Ovary (tissue), 9 donors: ENCODE results near the gene SKA2. TPM values are rescaled to one million over a fixed set of nuclear protein-coding genes. Genes with fewer than 3 reads are reported as not detected.
A peak's percentile ranks its signal among the peaks of the same experiment; 100 is the strongest.

Experiments
- DNase-seq, 5 donors: peaks; one replicate each; pipeline ENCODE4 v3.0.0-alpha.2; 2019 to 2020
- H3K27ac ChIP-seq, 2 donors: fragments of 200-600 bp; one replicate each; pipeline versions ENCODE4 v1.5.1 to v1.8.0; 2019 to 2022
- H3K27me3 ChIP-seq: fragments of 200-600 bp; one replicate; pipeline ENCODE4 v1.8.0; 2022
- H3K36me3 ChIP-seq: fragments of 200-600 bp; sonication (generic); one replicate; pipeline ENCODE4 v1.5.1; 2019
- H3K4me1 ChIP-seq: one replicate; pipeline ENCODE4 v1.8.1; 2013; ENCODE audit warnings: mild to moderate bottlenecking, moderate library complexity; ENCODE audit not compliant: insufficient read depth
- H3K4me3 ChIP-seq: fragments of 200-600 bp; sonication (generic); one replicate; pipeline ENCODE4 v1.5.1; 2017
- H3K9me3 ChIP-seq, 2 donors: fragments of 200-600 bp in 1 of 2; sonication (generic) in 1 of 2; one replicate each; pipeline versions ENCODE4 v1.5.1 to v1.8.1; 2013 to 2019; ENCODE audit warnings: mild to moderate bottlenecking in 1 of 2, moderate library complexity in 1 of 2
- CTCF ChIP-seq, 3 donors: fragments of 450-650 bp in 2 of 3; fragments of 200-600 bp in 1 of 3; IDR thresholded peaks; one replicate each; pipeline versions ENCODE4 v1.5.1 to v1.8.0; 2016 to 2022; ENCODE audit warnings: antibody characterized with exemption in 3 of 3, mild to moderate bottlenecking in 1 of 3
- EP300 ChIP-seq: sonication (generic); formaldehyde crosslinking; IDR thresholded peaks from one replicate; pipeline ENCODE4 v1.6.1; 2017; ENCODE audit warnings: antibody characterized with exemption
- POLR2A ChIP-seq: fragments of 450-650 bp; IDR thresholded peaks from one replicate; pipeline ENCODE4 v1.6.1; 2017; ENCODE audit warnings: antibody characterized with exemption, mild to moderate bottlenecking, moderate library complexity
- WGBS, 3 donors: extraction: QIAGEN DNeasy Blood & Tissue Kit in 1 of 3; methylation state at CpG; one replicate each; pipeline versions ENCODE4 v1.1.5 to v1.1.7; 2013 to 2017; 5-methylcytosine and 5-hydroxymethylcytosine counted together
- intact Hi-C, 4 donors: fragments of 100-400 bp; cut with DNase I; formaldehyde crosslinking; loops; one replicate each; pipeline versions ENCODE4 v1.11.0 to v1.15.1; 2022 to 2023
- polyA plus RNA-seq, 2 donors: library from polyadenylated mRNA; stranded (reverse); fragments of 200-250 nt in 1 of 2; fragments of 350-450 nt in 1 of 2; fragmentation: Illumina TruSeq in 1 of 2; extraction: RNeasy Lipid Tissue Mini Kit (QIAGEN cat#74804) in 1 of 2; gene quantifications; one replicate each; pipeline ENCODE4 v1.2.3, GENCODE V29; 2013 to 2014
- total RNA-seq, 7 donors: library from RNA; depleted of rRNA in 2 of 7; stranded (reverse); fragments of >200 nt in 2 of 7; fragmentation: NEBNext Ultra II Directional in 3 of 7; extraction: Animal tissue kit (Norgen Biotek cat#: 25700) in 3 of 7; gene quantifications; one replicate each; pipeline versions ENCODE4 v1.1.0 to v1.2.4, GENCODE V29; 2016 to 2023
- donor health status: DM: no; HTN: no; CAD: no; lungs with moderate emphysema.
- donor health status: DM: no; HTN: no; CAD: no.
- donor health status: Bipolar disorder and iron deficiency.
- donor health status: DM: yes; HTN: yes; CAD: no.
- donor health status: DM: no; HTN: no; CAD: no.
- donor health status: DM: yes; HTN: yes; CAD: no.

SKA2 gene
- total and polyA plus RNA-seq, 9 donors: 15.1 to 50.0 (median 25.5) TPM

- peak within 1 kb of the TSS; percentile 26 to 77 for H3K27ac ChIP-seq
- H3K36me3 ChIP-seq: no peaks in the 10 kb centered on the region
- H3K4me3 ChIP-seq: peak within 1 kb of the TSS; percentile 53
- no peaks in the 10 kb centered on the region for H3K9me3 ChIP-seq
- DNase-seq: peak; percentile 89 to 94 (median 91)
- TF ChIP-seq POLR2A: no peak
- no peak for TF ChIP-seq CTCF (IDR thresholded peaks at IDR 0.05)
- TF ChIP-seq EP300: no peak
- no peaks in the 10 kb centered on the region for H3K27me3 ChIP-seq
- WGBS, 3 donors: 0 to 1% (median 1%) methylated on average over 25 of the region's 25 CpGs
- intact Hi-C loops: no loop called here
- H3K4me1 ChIP-seq: no peaks in the 10 kb centered on the region
Observed at GRCh38 chr17:59155439-59156177, 622 bp upstream of the SKA2 start, which contains the start of gene PRR11. TSS of gene PRR11 (plus strand) at chr17:59155746. CDS start at chr17:59169753, 14,007 bp downstream.

- no peaks in the 10 kb centered on the region for H3K4me1 ChIP-seq
- no peaks in the 10 kb centered on the region for H3K9me3 ChIP-seq
- intact Hi-C loops: loop anchor here in 1 of 4 donors (5.0 kb wide), 1 partner anchor 47 kb away; the partner anchor contains the start of gene TRIM37
- peak overlapping the region; percentile 26 to 77 for H3K27ac ChIP-seq
- DNase-seq: peak; percentile 37 to 61 (median 41)
- TF ChIP-seq CTCF (IDR thresholded peaks at IDR 0.05): no peak
- no peak for TF ChIP-seq POLR2A
- TF ChIP-seq EP300: no peak
- no peaks in the 10 kb centered on the region for H3K36me3 ChIP-seq
- no peaks in the 10 kb centered on the region for H3K27me3 ChIP-seq
- WGBS, 3 donors: 0 to 1% (median 1%) methylated on average over 25 of the region's 25 CpGs
- H3K4me3 ChIP-seq: peak overlapping the region; percentile 53
Observed at GRCh38 chr17:59154292-59154720, 680 bp downstream of the SKA2 start.

GRCh38 chr17:59152925-59153324 is 2.1 kb downstream of the SKA2 start:
- TF ChIP-seq EP300 (no peak), CTCF (IDR thresholded peaks at IDR 0.05) (no peak), POLR2A (no peak)
- DNase-seq: no peak
- Histone ChIP-seq H3K4me1 (peaks cover 1% of the 10 kb centered on the region), H3K27me3 (no peaks in the 10 kb centered on the region), H3K4me3 (no peak overlapping the region), H3K9me3 (no peaks in the 10 kb centered on the region), H3K27ac (no peak overlapping the region), H3K36me3 (no peaks in the 10 kb centered on the region)
- intact Hi-C loops: loop anchor here in 1 of 4 donors (5.0 kb wide), 1 partner anchor 46 kb away; the partner anchor contains the start of gene TRIM37
- WGBS, 3 donors: 12 to 31% (median 24%) methylated on average over 1 of the region's 1 CpG

- no peak for TF ChIP-seq CTCF (IDR thresholded peaks at IDR 0.05)
- TF ChIP-seq POLR2A: no peak
- TF ChIP-seq EP300: no peak
- Histone ChIP-seq H3K9me3 (no peaks in the 10 kb centered on the region), H3K27ac (no peak overlapping the region), H3K27me3 (no peaks in the 10 kb centered on the region), H3K36me3 (no peaks in the 10 kb centered on the region), H3K4me3 (no peak overlapping the region), H3K4me1 (peaks cover 1% of the 10 kb centered on the region)
- WGBS, 3 donors: 17 to 56% (median 25%) methylated on average over 1 of the region's 1 CpG
- intact Hi-C loops: loop anchor here in 1 of 4 donors (5.0 kb wide), 1 partner anchor 44 kb away; the partner anchor contains the start of gene TRIM37
- no peak for DNase-seq
Observed at GRCh38 chr17:59151591-59151990, 3.4 kb downstream of the SKA2 start.
